Kidney glomerular epithelial cell (primary cell): ENCODE results near the gene SPEM3.

Experiments
- DNase-seq: peaks from one replicate; lab custom pipeline; 2025; lab: John Stamatoyannopoulos, UW

SPEM3 gene

GRCh38 chr17:7421186-7421585, 7.5 kb upstream of the SPEM3 start:
- no peak for DNase-seq

- no peak for DNase-seq
These were observed 5.0 kb upstream of the SPEM3 start for GRCh38 chr17:7423679-7424078.

- DNase-seq, result no peak
These were observed 3.3 kb upstream of the SPEM3 start, which contains the start of gene SPEM2 for GRCh38 chr17:7425316-7425715. TSS of gene SPEM2 (plus strand) at chr17:7425616. CDS start at chr17:7425689, 73 bp downstream.

- no peak for DNase-seq
These were observed 2.9 kb upstream of the SPEM3 start for GRCh38 chr17:7425756-7426155.

GRCh38 chr17:7426203-7426863, 2.3 kb upstream of the SPEM3 start:
- DNase-seq, result no peak

- DNase-seq, result no peak
These were observed 1.7 kb upstream of the SPEM3 start for GRCh38 chr17:7426896-7427489.

GRCh38 chr17:7427549-7427948, 1.1 kb upstream of the SPEM3 start:
- no peak for DNase-seq

- no peak for DNase-seq
These were observed 1.1 kb downstream of the SPEM3 start for GRCh38 chr17:7429722-7430121.

GRCh38 chr17:7431231-7431630, 2.6 kb downstream of the SPEM3 start:
- no peak for DNase-seq

GRCh38 chr17:7432296-7432695, 3.6 kb downstream of the SPEM3 start:
- no peak for DNase-seq

GRCh38 chr17:7435676-7436555, 7.3 kb downstream of the SPEM3 start:
- DNase-seq, result no peak

GRCh38 chr17:7436556-7437368, 8.1 kb downstream of the SPEM3 start:
- DNase-seq, result peak; percentile 40

- DNase-seq, result no peak
These were observed 8.8 kb downstream of the SPEM3 start for GRCh38 chr17:7437369-7437863.

GRCh38 chr17:7437950-7438614, 9.4 kb downstream of the SPEM3 start:
- DNase-seq, result no peak

GRCh38 chr17:7438656-7439460, 10.2 kb downstream of the SPEM3 start:
- DNase-seq, result no peak

GRCh38 chr17:7439462-7440112, 10.9 kb downstream of the SPEM3 start, which contains the start of gene FGF11:
TSS of gene FGF11 (plus strand) at chr17:7439512. CDS start at chr17:7439621, 109 bp downstream.
- no peak for DNase-seq

GRCh38 chr17:7440113-7440833, 11.6 kb downstream of the SPEM3 start:
- DNase-seq, result peak; percentile 25

GRCh38 chr17:7440834-7441195, 12.2 kb downstream of the SPEM3 start:
- DNase-seq, result peak; percentile 33

GRCh38 chr17:7441266-7441665, 12.6 kb downstream of the SPEM3 start:
- no peak for DNase-seq
